Left cardiac atrium (tissue), 4 donors: ENCODE measurements around the gene STEAP1B. TPM values are rescaled to one million over a fixed set of nuclear protein-coding genes. Genes with fewer than 3 reads are reported as not detected.
"Not testable (repeated sequence)": the region's sequence is repeated elsewhere in the genome, so short reads cannot be mapped to it uniquely, and the experiment has no call there.

ENCODE experiments used
- ATAC-seq, 2 donors: fragments of 200-7000 bp; cut with Tn5 transposase; one replicate each; pipeline ENCODE4 v1.9.1; 2020; ENCODE audit warnings: mild to moderate bottlenecking in 2 of 2, moderate library complexity in 2 of 2
- DNase-seq: peaks from one replicate; pipeline ENCODE4 v3.0.0-alpha.2; 2020
- intact Hi-C, 2 donors: fragments of 100-400 bp; cut with DNase I; formaldehyde crosslinking; loops; one replicate each; pipeline versions ENCODE4 v1.14.1 to v1.15.1; 2022 to 2023
- total RNA-seq, 2 donors: library from RNA; stranded (reverse); fragmentation: NEBNext Ultra II Directional; extraction: Animal tissue kit (Norgen Biotek cat#: 25700); gene quantifications; one replicate each; pipeline ENCODE4 v1.2.1, GENCODE V29; 2021
- donor health status: DM: no; HTN: yes; CAD: no.
- donor health status: DM: no; HTN: yes; CAD: no; lungs with severe emphysema.
- donor health status: DM: yes; HTN: yes; CAD: no.
- donor health status: Dilated cardiomyopathy.

STEAP1B gene
- total RNA-seq, 2 donors from 2014 or later, result 1.1 to 1.7 TPM

DNA sequence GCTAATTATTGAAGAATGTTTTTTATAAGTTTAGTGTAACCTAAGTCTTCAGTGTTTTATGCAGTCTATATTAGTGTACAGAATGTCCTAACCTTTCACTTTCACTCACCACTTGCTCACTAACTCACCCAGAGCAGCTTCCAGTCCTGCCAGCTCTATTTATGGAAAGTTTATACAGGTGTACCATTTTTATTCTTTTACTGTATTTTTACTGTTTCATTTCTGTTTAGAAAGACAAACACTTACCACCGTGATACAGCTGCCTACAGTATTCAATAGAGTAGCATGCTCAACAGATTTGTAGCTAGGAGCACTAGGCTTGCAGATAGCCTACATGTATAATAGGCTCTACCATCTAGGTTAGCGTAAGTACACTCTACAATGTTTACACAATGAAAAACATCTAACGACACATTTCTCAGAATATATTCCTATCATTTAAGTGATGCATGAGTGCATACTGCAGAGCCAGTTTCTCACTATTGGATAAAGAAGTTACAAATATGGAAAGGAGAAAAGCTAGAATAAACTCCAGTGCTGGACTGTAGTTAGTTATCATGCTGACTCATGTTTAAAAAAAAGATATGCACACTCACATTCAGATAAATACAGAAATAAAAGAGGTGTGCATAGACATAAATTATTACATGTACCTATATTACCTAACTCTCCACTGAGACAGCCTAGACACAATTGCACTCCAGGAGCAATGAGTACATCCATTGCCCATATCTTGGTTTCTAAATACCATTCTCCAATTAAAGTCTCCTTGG is 30.4 kb downstream of the STEAP1B start:
- no peak for DNase-seq
- ATAC-seq, result no peak
- intact Hi-C loops, result no loop called here

DNA sequence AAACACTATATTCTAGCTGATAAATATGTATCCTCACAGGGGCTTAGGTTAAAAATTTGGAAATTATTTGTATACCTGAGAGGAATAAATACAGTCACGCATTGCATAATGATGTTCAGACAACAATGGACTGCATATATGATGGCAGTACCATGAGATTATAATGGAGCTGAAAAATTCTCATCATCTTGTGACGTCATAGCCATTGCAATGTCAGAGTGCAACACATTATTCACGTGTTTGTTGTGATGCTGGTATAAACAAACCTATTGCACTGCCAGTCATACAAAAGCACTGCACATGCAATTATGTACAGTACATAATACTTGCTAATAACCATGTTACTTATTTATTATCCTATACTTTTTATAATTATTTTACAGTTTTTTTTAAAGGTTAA is 31.4 kb downstream of the STEAP1B start:
- no peak for ATAC-seq
- intact Hi-C loops, result no loop called here
- no peak for DNase-seq

DNA sequence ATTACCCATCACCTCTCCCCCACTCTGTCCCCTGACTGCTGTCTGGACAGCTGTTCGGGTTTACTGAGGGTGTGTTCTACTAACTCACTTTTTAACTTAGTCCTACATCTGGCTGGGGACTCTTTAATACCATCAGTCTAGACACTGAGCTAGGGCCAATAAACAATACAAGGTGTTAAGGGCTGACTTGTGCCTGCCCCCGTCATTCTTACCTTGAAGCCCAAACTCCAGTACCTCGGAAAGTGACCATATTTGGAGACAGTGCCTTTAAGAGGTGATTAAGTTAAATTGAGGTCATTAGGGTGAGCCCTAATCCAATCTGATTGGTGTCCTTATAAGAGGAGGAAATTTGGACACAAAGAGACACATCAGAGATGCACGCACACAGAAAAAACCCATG is 35.7 kb downstream of the STEAP1B start:
- ATAC-seq (no peak), DNase-seq (no peak)
- intact Hi-C loops, result no loop called here

DNA sequence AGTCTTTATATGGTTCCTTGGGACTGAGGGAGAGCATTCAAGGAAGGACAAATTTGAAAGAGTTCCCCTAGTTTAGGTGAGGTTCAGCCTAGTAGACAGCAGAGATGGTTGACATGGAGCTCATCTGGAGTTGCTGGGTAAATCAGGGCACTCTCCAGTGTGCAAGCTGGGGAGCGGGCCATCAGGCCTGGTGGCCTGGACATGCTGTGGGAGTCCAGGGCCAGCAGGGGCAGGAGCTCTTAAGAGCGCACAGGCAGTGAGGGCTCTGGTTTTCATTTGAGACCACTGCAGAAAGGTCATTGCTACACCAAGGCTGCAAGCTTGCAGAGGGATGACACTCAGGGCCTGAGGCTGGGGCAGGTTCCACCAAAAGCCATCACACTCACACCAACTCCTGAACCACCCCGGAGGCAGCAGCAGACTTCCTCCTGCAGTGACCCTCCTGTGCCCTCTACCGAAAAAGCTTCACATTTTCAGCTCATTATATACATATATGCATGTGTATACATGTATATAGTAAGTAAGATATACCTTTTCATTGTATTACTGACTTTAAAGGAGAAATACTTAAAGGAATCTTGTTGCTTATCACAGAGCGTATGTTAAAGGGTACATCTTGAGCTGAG is 39.5 kb downstream of the STEAP1B start:
- intact Hi-C loops, result no loop called here
- DNase-seq (no peak), ATAC-seq (no peak)

DNA sequence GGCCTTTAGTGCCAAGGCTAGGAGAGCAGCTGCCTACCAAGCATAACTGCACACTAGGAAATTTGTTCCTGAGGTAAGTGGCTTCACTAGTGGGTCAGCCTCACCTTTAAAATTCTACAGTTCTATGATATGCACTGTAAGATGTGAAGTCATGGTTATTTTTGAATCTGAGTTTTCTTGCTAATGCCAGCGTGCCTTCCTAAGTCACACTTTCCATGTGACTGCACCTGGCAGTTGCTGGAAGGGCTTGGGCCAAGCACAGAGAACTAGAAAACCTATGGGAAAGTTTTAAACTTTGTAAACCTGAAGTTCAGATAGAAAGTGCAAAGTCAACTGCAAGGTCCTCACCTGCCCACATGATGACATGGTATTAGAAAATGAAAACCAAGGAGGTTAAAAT is 42.5 kb downstream of the STEAP1B start:
- DNase-seq (no peak), ATAC-seq (no peak)
- intact Hi-C loops, result loop anchor here in 1 of 2 donors (10.0 kb wide), 1 partner anchor 153 kb away; no protein-coding TSS in a partner anchor

DNA sequence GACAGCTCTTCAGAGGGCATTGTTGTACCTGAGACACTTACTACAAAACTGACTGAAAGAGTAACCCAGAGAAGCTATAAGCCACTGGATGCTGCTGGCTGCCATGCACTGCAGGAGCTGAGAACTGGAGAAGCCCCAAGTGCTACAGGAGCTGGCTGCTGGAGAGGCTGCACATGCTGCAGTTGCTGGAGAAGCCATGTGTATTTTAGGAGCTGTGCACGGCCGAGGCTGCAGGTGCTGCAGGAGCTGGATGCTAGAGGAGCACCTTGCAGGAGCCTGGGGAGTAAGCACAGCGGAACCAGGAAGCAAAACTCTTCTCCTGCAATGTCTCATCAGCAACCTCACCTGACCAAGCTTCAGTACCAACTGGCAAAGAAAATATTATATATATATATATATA is 45.5 kb downstream of the STEAP1B start:
- ATAC-seq (no peak), DNase-seq (no peak)
- intact Hi-C loops, result loop anchor here in 1 of 2 donors (10.0 kb wide), 1 partner anchor 150 kb away; no protein-coding TSS in a partner anchor

DNA sequence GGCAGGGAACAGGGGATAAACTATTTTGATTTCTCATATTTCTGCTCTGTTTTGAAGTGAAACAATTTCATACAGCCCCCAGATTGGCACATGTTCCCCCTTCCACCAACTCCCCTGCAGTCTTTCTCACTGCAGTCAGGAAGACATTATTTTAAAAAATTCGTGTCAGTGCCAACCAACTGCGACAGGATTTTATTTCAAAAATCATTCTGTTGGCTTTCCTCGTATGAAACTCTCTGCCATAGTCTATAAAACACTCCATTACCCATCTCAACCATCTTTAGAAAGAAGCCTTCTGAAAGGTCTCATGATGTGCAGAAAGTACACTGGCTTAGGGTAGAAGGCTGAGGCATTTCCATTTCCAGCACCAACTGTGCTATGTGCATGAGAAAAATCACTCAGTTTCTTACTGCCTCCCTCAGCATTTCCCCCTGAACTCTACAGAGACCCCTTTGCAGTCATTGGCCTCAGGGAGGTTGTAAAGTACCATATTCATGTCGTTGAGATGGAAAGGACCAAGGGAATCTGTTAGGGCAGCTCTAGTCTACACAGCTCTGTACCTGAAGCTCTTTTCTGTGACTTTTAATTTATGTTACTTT is 46.9 kb downstream of the STEAP1B start:
- DNase-seq, result no peak
- intact Hi-C loops, result loop anchor here in 1 of 2 donors (10.0 kb wide), 1 partner anchor 148 kb away; no protein-coding TSS in a partner anchor
- no peak for ATAC-seq

DNA sequence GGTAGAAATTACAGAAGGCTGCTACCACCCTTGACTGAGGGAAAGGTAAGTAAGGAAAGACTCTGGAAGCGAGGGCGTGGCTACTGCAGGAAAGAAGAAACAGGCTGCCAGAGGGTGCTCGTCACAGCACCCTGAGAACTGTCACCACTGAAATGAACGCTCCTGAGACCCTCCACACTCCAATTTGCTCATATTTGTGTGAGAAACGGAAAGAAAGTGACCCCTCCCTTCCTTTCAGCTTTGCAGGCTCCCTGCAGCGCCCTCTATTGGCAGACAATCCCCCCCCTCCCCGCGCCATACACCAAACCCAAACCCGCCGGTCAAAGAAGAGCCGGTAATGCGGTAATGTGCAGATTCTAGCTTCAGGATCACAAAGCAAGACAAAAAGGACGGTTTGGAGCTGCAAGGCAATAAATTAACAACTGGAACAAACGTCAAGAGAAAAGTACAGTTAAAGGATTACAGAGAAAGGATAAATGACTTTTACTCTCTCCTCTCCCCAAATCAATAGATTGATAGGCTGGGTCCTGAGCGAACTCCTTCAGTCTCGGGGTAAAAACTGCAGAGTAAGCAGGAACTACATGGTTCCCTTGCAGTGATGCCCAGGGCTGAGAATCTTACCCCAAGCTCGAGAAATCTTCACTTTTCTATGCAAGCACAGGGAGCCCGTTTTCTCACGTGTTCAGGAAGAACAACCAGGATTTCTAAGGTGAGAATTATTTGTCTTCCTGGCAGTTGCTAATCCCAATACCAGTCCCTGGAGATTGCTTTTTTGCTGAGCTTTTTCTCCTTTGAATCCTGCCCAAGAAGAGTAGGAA is 47.6 kb downstream of the STEAP1B start:
- DNase-seq (peak; percentile 59), ATAC-seq (peak; percentile 65 to 88)
- intact Hi-C loops, result loop anchor here in 1 of 2 donors (10.0 kb wide), 1 partner anchor 148 kb away; no protein-coding TSS in a partner anchor

DNA sequence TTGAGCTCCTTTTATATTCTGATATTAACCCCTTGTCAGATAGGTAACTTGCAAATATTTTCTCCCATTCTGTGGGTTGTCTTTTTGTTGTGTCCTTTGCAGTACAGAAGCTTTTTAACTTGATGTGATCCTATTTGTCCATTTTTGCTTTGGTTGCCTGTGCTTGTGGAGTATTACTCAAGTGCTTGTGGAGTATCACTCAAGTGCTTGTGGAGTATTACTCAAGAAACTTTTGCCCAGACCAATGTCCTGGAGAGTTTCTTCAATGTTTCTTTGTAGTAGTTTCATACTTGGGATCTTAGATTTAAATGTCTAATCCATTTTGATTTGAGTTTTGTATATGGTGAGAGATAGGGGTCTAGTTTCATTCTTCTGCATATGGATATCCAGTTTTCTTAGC is 50.0 kb downstream of the STEAP1B start:
- intact Hi-C loops, result loop anchor here in 1 of 2 donors (10.0 kb wide), 1 partner anchor 145 kb away; no protein-coding TSS in a partner anchor
- DNase-seq, ATAC-seq: not testable (repeated sequence)

DNA sequence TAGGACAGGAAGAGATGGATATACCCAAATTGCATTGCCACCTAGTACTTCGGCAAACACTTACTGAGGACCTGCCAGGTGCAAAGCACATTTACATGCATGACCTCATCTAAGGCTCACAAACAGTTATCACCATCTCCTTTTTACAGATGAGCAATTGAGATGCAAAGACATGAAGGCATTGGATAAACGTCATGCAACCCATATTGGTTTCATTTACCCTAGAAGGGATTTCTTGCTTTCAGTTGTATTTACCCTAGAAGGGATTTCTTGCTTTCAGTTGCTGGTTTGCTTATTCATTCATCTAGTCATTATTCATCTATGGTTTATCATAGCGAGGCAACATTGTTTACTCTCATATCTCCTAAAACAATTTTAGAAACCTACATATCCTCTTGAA is 52.2 kb downstream of the STEAP1B start:
- intact Hi-C loops, result no loop called here
- no peak for ATAC-seq

DNA sequence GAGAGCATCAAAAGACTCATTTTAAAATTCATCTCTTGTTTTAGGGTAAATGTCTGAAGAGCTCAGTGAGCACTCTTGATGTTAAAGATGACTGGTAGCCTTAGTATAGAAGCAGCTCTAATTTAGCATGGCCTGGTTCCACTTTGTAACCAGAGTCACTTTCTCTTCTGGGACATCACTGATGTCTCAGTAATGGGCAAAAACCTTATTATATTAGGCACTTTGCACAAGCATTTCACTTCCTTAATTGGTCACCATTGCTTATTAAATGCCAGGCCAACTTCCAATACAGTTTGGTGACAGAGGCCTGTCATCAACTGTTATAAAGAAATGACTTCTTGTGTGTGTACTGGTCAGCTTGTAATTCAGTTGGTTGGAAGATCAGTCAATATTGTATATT is 53.0 kb downstream of the STEAP1B start:
- no peak for DNase-seq
- intact Hi-C loops, result no loop called here
- no peak for ATAC-seq

More for the DNA sequence above, 52.2 kb downstream of the STEAP1B start:
- no peak for DNase-seq

DNA sequence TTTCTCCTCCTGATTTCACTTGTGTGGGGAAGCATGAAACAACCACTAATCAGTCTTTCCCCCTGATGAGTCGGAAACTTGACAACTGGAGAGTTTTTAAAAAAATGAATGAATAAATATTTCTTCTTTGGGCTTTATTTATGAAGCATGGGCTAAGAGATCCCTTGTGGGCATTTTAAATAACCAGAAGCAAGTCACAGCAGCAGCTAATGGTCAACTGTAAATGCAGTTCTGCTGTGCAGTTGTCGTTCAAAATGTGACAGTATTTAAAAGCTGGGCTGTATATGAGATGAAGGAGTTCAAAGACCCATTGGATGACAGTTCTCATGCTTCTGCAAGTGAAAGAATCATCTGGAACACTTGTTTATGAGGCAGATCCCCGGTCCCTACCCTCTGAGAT is 54.1 kb downstream of the STEAP1B start:
- ATAC-seq (no peak), DNase-seq (no peak)
- intact Hi-C loops, result no loop called here

DNA sequence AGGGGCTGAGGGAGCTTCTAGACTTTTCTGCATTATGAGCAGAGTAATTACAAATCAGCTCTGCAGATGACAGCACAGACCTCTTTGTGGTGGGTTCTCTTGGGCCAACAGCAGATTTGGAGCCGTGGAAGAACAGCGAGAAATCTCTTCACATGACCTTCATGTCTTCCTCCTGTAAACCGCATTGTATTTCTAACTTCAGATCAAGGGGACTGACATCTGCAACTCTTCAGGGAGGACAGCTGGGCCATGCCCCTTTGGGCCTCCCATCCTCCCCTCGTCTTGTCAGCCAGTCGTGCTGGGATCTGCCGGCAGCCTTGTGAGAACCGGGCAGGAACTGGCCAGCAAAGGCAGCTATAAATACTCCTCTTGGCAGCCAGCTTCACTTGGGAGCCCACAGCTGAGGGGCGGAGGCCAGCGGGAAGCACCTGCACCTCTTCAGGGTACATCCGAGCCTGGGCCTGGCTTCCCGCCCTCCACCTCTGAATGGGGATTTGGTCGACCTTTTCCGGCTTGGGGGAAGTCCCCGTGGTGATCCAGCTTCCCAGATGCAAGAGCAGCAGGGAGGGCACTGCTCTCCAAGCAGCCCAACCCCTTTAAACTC is 54.7 kb downstream of the STEAP1B start:
- intact Hi-C loops, result no loop called here
- peak; percentile 90 to 96 for ATAC-seq
- peak; percentile 76 for DNase-seq

DNA sequence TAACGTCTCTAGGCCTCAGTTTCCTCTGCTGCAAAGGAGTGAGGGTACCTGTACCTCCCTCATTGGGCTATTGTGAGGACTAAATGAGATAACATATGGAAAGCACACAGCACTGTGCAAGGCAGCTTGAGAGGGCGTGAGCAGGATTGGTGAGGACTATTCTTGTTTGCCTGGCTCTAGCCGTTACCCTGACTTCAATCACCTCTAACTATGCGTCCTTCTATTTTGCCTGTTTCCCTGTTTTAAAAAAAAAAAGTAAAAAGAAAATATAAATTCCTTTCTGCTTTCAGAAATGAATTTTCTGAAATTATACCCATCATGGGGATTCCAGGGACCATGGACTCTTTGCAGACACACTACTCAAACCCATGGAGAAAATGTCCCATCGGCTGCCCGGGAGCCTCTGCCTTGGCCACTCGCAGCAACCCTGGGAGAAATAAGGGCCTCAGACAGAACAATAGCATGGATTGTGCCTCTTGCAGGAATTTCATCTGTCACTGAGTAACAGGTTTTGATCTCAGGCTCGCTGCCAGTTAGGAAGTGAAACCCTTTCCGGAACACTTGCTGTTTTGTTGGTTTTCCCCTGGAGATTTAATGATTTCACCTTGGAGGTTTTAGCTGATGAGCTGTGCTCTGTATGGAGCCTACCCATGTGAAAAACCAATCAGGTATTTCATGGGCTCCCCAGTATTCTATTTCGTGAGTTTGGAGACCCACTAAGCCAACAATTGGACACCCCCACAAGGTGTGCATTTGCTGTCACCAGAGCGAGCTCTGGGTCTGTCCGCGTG is 55.6 kb downstream of the STEAP1B start:
- ATAC-seq (peak; percentile 39 to 42), DNase-seq (peak; percentile 46)
- intact Hi-C loops, result no loop called here

DNA sequence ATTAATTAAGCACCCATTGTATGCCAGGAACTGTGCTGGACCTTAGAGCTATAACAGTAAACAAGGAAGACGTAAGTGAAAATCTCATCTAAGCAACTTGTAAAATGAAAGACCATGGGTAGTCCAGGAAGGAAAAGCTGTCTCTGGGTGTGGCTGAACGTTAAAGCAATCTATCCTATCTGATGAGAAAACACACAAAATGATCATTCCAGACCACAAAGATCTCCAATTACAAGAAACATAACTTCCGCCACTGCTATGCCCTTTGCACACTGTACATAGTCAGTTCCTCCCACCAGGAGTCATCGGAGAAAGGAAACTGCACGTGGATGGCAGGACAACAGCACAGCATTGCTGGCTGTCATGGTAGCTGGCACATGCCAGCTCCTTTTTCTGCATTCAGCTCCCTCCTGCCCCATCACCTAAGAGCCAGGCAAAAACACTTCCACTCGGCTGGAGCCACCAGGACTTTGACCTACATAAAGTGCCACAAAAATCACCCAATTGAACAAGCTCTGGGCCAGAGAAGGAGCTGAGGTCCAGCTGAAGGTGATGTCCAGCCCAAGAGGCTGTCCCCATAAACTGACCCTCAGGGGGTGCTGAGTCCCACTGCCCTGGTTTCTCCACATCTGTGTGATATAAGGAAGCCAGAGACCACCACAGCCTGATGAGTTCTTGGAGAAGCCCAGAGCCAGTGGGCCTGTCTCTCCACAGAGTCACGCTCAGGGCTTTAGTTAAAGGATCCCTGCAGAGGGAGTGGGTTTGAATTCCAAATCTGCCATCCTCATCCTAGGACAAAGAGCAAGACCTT is 56.4 kb downstream of the STEAP1B start:
- ATAC-seq (no peak), DNase-seq (no peak)
- intact Hi-C loops, result no loop called here

DNA sequence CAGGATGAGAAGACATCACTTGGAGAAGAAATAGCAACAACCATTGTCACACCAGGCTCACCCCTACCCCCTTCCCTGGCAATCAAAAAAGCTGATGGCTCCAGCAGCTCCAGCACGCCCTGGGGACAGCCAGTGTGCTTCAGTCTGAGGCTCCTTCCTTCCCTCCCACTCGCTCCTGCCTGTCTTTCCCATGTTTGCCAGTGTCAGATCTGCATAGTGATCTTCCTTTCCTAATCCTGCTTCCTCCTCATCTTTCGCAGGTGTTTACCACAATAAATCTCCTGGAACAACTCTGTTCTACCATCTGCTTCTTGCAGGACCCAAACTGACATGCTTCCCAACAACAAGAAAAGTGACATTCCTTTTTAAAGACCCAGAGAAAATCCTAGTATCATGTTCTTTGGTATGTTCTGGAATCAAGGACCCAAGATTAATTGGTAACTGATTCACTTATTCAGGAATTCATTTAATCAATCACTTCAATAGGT is 57.1 kb downstream of the STEAP1B start:
- intact Hi-C loops, result no loop called here
- ATAC-seq, result no peak
- DNase-seq, result no peak

DNA sequence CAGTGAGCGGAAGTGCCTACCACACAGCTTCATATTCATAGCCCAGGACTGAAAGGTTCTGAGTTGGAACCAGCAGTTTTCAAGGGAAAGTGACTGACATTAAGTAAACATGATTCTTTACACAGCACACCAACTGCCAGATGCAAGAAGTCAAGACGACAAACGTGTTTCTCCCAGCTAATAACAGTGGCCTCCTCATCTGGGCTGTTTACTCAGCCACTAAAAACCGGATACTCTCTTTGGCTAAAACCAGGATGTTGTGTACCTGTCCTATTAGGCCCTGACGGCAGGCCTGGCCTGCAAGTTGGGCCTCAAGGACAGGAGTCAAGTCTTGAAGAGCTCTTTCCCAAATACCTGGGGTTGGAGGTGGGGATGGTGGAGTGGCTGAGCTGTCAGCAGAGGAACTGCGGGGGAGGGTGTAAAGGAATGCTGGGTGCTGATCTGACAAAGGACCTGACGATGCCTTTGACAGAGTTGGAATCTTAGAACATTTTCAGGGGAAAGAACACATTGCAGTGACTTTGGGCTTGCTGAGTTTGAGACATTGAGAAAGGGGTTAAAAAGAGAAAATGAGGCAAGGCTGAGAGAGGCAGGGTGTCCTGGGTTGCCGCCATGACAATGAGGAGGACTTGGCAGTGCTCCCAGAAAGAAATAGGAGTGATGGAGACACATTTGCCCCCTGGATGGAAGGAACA is 57.7 kb downstream of the STEAP1B start:
- ATAC-seq (no peak), DNase-seq (no peak)
- intact Hi-C loops, result no loop called here
